Measurements from ENCODE around the gene EEF1A1. TPM values are rescaled to one million over a fixed set of nuclear protein-coding genes. Genes with fewer than 3 reads are reported as not detected.

Gene EEF1A1
- total and polyA plus RNA-seq, 2 of the 8 experiments (the other 6 are each of a cell fraction or from before 2014, with no cell fraction given), result 13,823 to 13,927 TPM

GRCh38 chr6:73538116-73538779, 17.4 kb upstream of the EEF1A1 start:
- H3K4ac ChIP-seq (replicated peaks; ENCODE audit: insufficient read length, low read depth, low read length), result no peak overlapping the region
- no peaks in the 10 kb centered on the region for H3K23me2 ChIP-seq (ENCODE audit: low read depth, low read length)
- TF ChIP-seq SUZ12 (IDR thresholded peaks at IDR 0.05; ENCODE audit: low read length), result no peak
- TF ChIP-seq EP300 (IDR thresholded peaks at IDR 0.05; ENCODE audit: borderline replicate concordance in 1 of 2, low read depth in 2 of 2, low read length in 2 of 2), result no peak
- no peak for TF ChIP-seq CTBP2 (IDR thresholded peaks at IDR 0.05; ENCODE audit: borderline replicate concordance, insufficient read depth, insufficient read length, low read length)
- TF ChIP-seq TEAD4 (IDR thresholded peaks at IDR 0.05; ENCODE audit: low read depth, low read length), result no peak
- no peak for TF ChIP-seq HDAC6 (IDR thresholded peaks at IDR 0.05; ENCODE audit: low read depth, low read length)
- TF ChIP-seq HDAC2 (IDR thresholded peaks at IDR 0.05; ENCODE audit: borderline replicate concordance in 1 of 2, low read depth in 2 of 2, low read length in 2 of 2), result no peak
- no peak for TF ChIP-seq SIN3A (conservative IDR thresholded peaks at IDR 0.05 in 1 of 2, IDR thresholded peaks at IDR 0.05 in 1 of 2; ENCODE audit: low read depth in 1 of 2, low read length in 2 of 2)
- no peak overlapping the region for H3K4me2 ChIP-seq (ENCODE audit: insufficient read depth in 1 of 2, low read depth in 2 of 2, low read length in 2 of 2)
- no peak overlapping the region for H2BK12ac ChIP-seq (ENCODE audit: low read depth, low read length)
- H3K18ac ChIP-seq (ENCODE audit: extremely low read depth, low read length), result no peak overlapping the region
- POLR2A ChIA-PET (ENCODE audit: partially characterized antibody), result interaction anchor here (0.8 to 2.8 kb wide), 5 partner anchors 19 to 49 kb away, joined by 3 to 11 read pairs (median 10); no protein-coding TSS in a partner anchor
- WGBS, 2 experiments (ENCODE audit: extremely low coverage in 1 of 2, insufficient coverage in 1 of 2, insufficient read length in 1 of 2, insufficient replicate concordance in 2 of 2, low coverage in 1 of 2, low lambda C conversion rate in 2 of 2, missing lambda C conversion rate in 1 of 2), result 90% methylated on average over 10 of the region's 10 CpGs; no CpG with 5 or more reads in 1 of the 2 experiments
- 0 out of 2 replicates have a peak overlapping the region, but pooled peaks have one; percentile 66 for H2BK20ac ChIP-seq (ENCODE audit: low read length)
- no peaks in the 10 kb centered on the region for H4K20me1 ChIP-seq (replicated peaks in 1 of 2; ENCODE audit: control insufficient read depth in 1 of 2, insufficient read depth in 2 of 2, low read length in 2 of 2)
- FAIRE-seq (no peak), DNase-seq (ENCODE audit: low read depth in 1 of 2, low spot score in 2 of 2) (no peak)
- no peak overlapping the region for H3K14ac ChIP-seq (ENCODE audit: insufficient read length)
- H2BK15ac ChIP-seq (ENCODE audit: low read length), result no peak overlapping the region
- no peaks in the 10 kb centered on the region for H3K4me1 ChIP-seq (replicated peaks in 1 of 4; ENCODE audit: control insufficient read depth in 3 of 4, insufficient read depth in 4 of 4, low read length in 3 of 4)
- H2AFZ ChIP-seq (ENCODE audit: low read length), result no peak overlapping the region
- H3K4me3 ChIP-seq (ENCODE audit: extremely low read depth in 1 of 4, insufficient read depth in 2 of 4, low read depth in 3 of 4, low read length in 4 of 4), result no peak overlapping the region
- H4K8ac ChIP-seq (ENCODE audit: extremely low read depth, insufficient read depth, low read length), result no peak overlapping the region
- no peaks in the 10 kb centered on the region for H3K36me3 ChIP-seq (ENCODE audit: control insufficient read depth in 2 of 4, insufficient read depth in 4 of 4, low read length in 3 of 4)
- H3K27ac ChIP-seq (ENCODE audit: low read depth, low read length), result no peak overlapping the region
- CTCF ChIA-PET (ENCODE audit: partially characterized antibody), result interaction anchor here (2.3 kb wide), 1 partner anchor 21 kb away, joined by 8 read pairs; no protein-coding TSS in a partner anchor
- no peak overlapping the region for H3K9ac ChIP-seq (replicated peaks in 1 of 4; ENCODE audit: extremely low read depth in 1 of 4, low read depth in 3 of 4, low read length in 3 of 4)
- no peak overlapping the region for H2AK5ac ChIP-seq (ENCODE audit: low read depth, low read length)
- no peaks in the 10 kb centered on the region for H3K79me2 ChIP-seq (ENCODE audit: control insufficient read depth in 1 of 2, insufficient read depth in 2 of 2, low read length in 2 of 2)
- H3K27me3 ChIP-seq (replicated peaks in 1 of 4; ENCODE audit: control insufficient read depth in 3 of 4, extremely low read depth in 1 of 4, insufficient read depth in 3 of 4, low read length in 3 of 4), result no peaks in the 10 kb centered on the region
- H4K5ac ChIP-seq (ENCODE audit: insufficient read length, low read depth, low read length), result no peak overlapping the region
- H3K9me3 ChIP-seq (ENCODE audit: insufficient read depth in 2 of 2, low read depth in 1 of 2, low read length in 1 of 2), result no peaks in the 10 kb centered on the region
- no peak overlapping the region for H4K91ac ChIP-seq (replicated peaks; ENCODE audit: insufficient read length, low read length)
- H3K56ac ChIP-seq (replicated peaks; ENCODE audit: insufficient read length, low read depth, low read length), result no peak overlapping the region
- no peak overlapping the region for H2BK120ac ChIP-seq (replicated peaks; ENCODE audit: low read depth, low read length)
- H3K23ac ChIP-seq (ENCODE audit: insufficient read length), result no peak overlapping the region
- H3K79me1 ChIP-seq (ENCODE audit: low read depth, low read length), result no peaks in the 10 kb centered on the region
- H2BK5ac ChIP-seq (ENCODE audit: low read depth, low read length), result no peak overlapping the region
